GM21381 (cell line): Measurements from ENCODE around the gene ROR1.

Experiments used
- ATAC-seq: cut with Tn5 transposase; IDR thresholded peaks from one replicate; pipeline ENCODE4 v1.9.1; 2021; ENCODE audit warnings: mild to moderate bottlenecking, moderate library complexity; ENCODE audit not compliant: unreplicated experiment

ROR1 gene

GRCh38 chr1:63877816-63878215, 104.0 kb downstream of the ROR1 start:
- ATAC-seq, result no peak

GRCh38 chr1:63878932-63879331, 105.1 kb downstream of the ROR1 start:
- ATAC-seq, result no peak

- ATAC-seq, result no peak
Observed at GRCh38 chr1:63880958-63881576, 107.2 kb downstream of the ROR1 start.

GRCh38 chr1:63882048-63882704, 108.4 kb downstream of the ROR1 start:
- no peak for ATAC-seq

GRCh38 chr1:63883494-63884235, 109.8 kb downstream of the ROR1 start:
- no peak for ATAC-seq

- no peak for ATAC-seq
Observed at GRCh38 chr1:63884486-63884885, 110.7 kb downstream of the ROR1 start.

GRCh38 chr1:63885899-63886298, 112.1 kb downstream of the ROR1 start:
- no peak for ATAC-seq

GRCh38 chr1:63886340-63886739, 112.5 kb downstream of the ROR1 start:
- no peak for ATAC-seq

- no peak for ATAC-seq
Observed at GRCh38 chr1:63887809-63888208, 114.0 kb downstream of the ROR1 start.

- no peak for ATAC-seq
Observed at GRCh38 chr1:63888984-63889383, 115.2 kb downstream of the ROR1 start.

- no peak for ATAC-seq
Observed at GRCh38 chr1:63890468-63890867, 116.7 kb downstream of the ROR1 start.

- no peak for ATAC-seq
Observed at GRCh38 chr1:63891060-63891690, 117.4 kb downstream of the ROR1 start.

- peak; percentile 100 for ATAC-seq
Observed at GRCh38 chr1:63892632-63893395, 119.0 kb downstream of the ROR1 start.

GRCh38 chr1:63893976-63894375, 120.2 kb downstream of the ROR1 start:
- ATAC-seq, result no peak

- no peak for ATAC-seq
Observed at GRCh38 chr1:63894627-63895265, 120.9 kb downstream of the ROR1 start.

- no peak for ATAC-seq
Observed at GRCh38 chr1:63896755-63897154, 122.9 kb downstream of the ROR1 start.

GRCh38 chr1:63898428-63899196, 124.8 kb downstream of the ROR1 start:
- no peak for ATAC-seq

GRCh38 chr1:63901094-63901493, 127.3 kb downstream of the ROR1 start:
- no peak for ATAC-seq

- no peak for ATAC-seq
Observed at GRCh38 chr1:63902844-63903589, 129.2 kb downstream of the ROR1 start.
